ENCODE results near the gene MGME1.

Gene MGME1

GRCh38 chr20:17968366-17969277 is at the start of gene MGME1, which contains the start of gene SNX5:
Gene MGME1, plus strand, starts transcription at chr20:17969018. Its CDS starts 842 bp downstream, at chr20:17969860.
Gene SNX5, minus strand, starts transcription at chr20:17968794. Its CDS starts 369 bp downstream, at chr20:17968425.
- Histone ChIP-seq H3K27me3 (ENCODE audit: insufficient read depth, low read depth, severe bottlenecking) (no peaks in the 10 kb centered on the region), H3K9me3 (ENCODE audit: severe bottlenecking) (no peaks in the 10 kb centered on the region), H3K4me3 (ENCODE audit: low read depth, low read length) (peak within 1 kb of the TSS; percentile 94), H3K36me3 (peaks cover 66% of the 10 kb centered on the region), H3K27ac (peak within 1 kb of the TSS; percentile 100)
- peak; percentile 99 for DNase-seq
- no peak for TF ChIP-seq CTCF (IDR thresholded peaks at IDR 0.05; ENCODE audit: low read depth, low read length)

GRCh38 chr20:17919149-17919548 is 49.7 kb upstream of the MGME1 start:
- no peaks in the 10 kb centered on the region for H3K27me3 ChIP-seq (ENCODE audit: insufficient read depth, low read depth, severe bottlenecking)
- TF ChIP-seq CTCF (IDR thresholded peaks at IDR 0.05; ENCODE audit: low read depth, low read length): no peak
- no peak overlapping the region for H3K4me3 ChIP-seq (ENCODE audit: low read depth, low read length)
- H3K36me3 ChIP-seq: no peaks in the 10 kb centered on the region
- no peak overlapping the region for H3K27ac ChIP-seq
- no peaks in the 10 kb centered on the region for H3K9me3 ChIP-seq (ENCODE audit: severe bottlenecking)
- DNase-seq: no peak

GRCh38 chr20:17921774-17922173 is 47.0 kb upstream of the MGME1 start:
- DNase-seq: no peak
- Histone ChIP-seq H3K27ac (no peak overlapping the region), H3K27me3 (ENCODE audit: insufficient read depth, low read depth, severe bottlenecking) (no peaks in the 10 kb centered on the region)

GRCh38 chr20:17925141-17925939 is 43.5 kb upstream of the MGME1 start:
- Histone ChIP-seq H3K36me3 (no peaks in the 10 kb centered on the region), H3K4me3 (ENCODE audit: low read depth, low read length) (peak overlapping the region; percentile 2; the same call in 1 of the 2 replicates), H3K9me3 (ENCODE audit: severe bottlenecking) (no peaks in the 10 kb centered on the region), H3K27me3 (ENCODE audit: insufficient read depth, low read depth, severe bottlenecking) (no peaks in the 10 kb centered on the region), H3K27ac (peak overlapping the region; percentile 72)
- DNase-seq: peak; percentile 48
- no peak for TF ChIP-seq CTCF (IDR thresholded peaks at IDR 0.05; ENCODE audit: low read depth, low read length)

More at GRCh38 chr20:17921774-17922173, 47.0 kb upstream of the MGME1 start:
- no peak overlapping the region for H3K4me3 ChIP-seq (ENCODE audit: low read depth, low read length)
- H3K9me3 ChIP-seq (ENCODE audit: severe bottlenecking): no peaks in the 10 kb centered on the region
- no peaks in the 10 kb centered on the region for H3K36me3 ChIP-seq
- no peak for TF ChIP-seq CTCF (IDR thresholded peaks at IDR 0.05; ENCODE audit: low read depth, low read length)

GRCh38 chr20:17925940-17926300 is 42.9 kb upstream of the MGME1 start:
- TF ChIP-seq CTCF (IDR thresholded peaks at IDR 0.05; ENCODE audit: low read depth, low read length): no peak
- peak overlapping the region; percentile 72 for H3K27ac ChIP-seq

More at GRCh38 chr20:17925940-17926300, 42.9 kb upstream of the MGME1 start:
- Histone ChIP-seq H3K27me3 (ENCODE audit: insufficient read depth, low read depth, severe bottlenecking) (no peaks in the 10 kb centered on the region), H3K9me3 (ENCODE audit: severe bottlenecking) (no peaks in the 10 kb centered on the region), H3K36me3 (no peaks in the 10 kb centered on the region), H3K4me3 (ENCODE audit: low read depth, low read length) (peak overlapping the region; percentile 2; the same call in 1 of the 2 replicates)
- no peak for DNase-seq
